ENCODE results near the gene AFG3L2.

The AFG3L2 gene

GRCh38 chr18:12334366-12334808 lies 42.6 kb downstream of the AFG3L2 start:
- H3K9me3 Mint-ChIP-seq: no peaks in the 10 kb centered on the region
- DNase-seq (ENCODE audit: low spot score): no peak
- H3K36me3 Mint-ChIP-seq (ENCODE audit: low read depth): peaks cover 32% of the 10 kb centered on the region
- no peaks in the 10 kb centered on the region for H3K4me1 Mint-ChIP-seq (ENCODE audit: low read depth)
- no peaks in the 10 kb centered on the region for H3K27me3 Mint-ChIP-seq (ENCODE audit: low read depth)
- H3K4me3 Mint-ChIP-seq: no peak overlapping the region
- no peak overlapping the region for H3K27ac Mint-ChIP-seq

GRCh38 chr18:12333506-12334290 lies 43.3 kb downstream of the AFG3L2 start:
- Mint-ChIP-seq H3K36me3 (ENCODE audit: low read depth) (peaks cover 31% of the 10 kb centered on the region), H3K4me1 (ENCODE audit: low read depth) (no peaks in the 10 kb centered on the region), H3K9me3 (no peaks in the 10 kb centered on the region), H3K27me3 (ENCODE audit: low read depth) (no peaks in the 10 kb centered on the region), H3K4me3 (no peak overlapping the region), H3K27ac (no peak overlapping the region)
- no peak for DNase-seq (ENCODE audit: low spot score)

GRCh38 chr18:12330766-12331165 lies 46.3 kb downstream of the AFG3L2 start:
- peaks cover 31% of the 10 kb centered on the region for H3K36me3 Mint-ChIP-seq (ENCODE audit: low read depth)
- H3K9me3 Mint-ChIP-seq: no peaks in the 10 kb centered on the region
- H3K4me3 Mint-ChIP-seq: no peak overlapping the region
- peaks cover 6% of the 10 kb centered on the region for H3K4me1 Mint-ChIP-seq (ENCODE audit: low read depth)
- DNase-seq (ENCODE audit: low spot score): no peak
- H3K27ac Mint-ChIP-seq: no peak overlapping the region
- H3K27me3 Mint-ChIP-seq (ENCODE audit: low read depth): no peaks in the 10 kb centered on the region

GRCh38 chr18:12329125-12329698 lies 47.8 kb downstream of the AFG3L2 start:
- peaks cover 26% of the 10 kb centered on the region for H3K36me3 Mint-ChIP-seq (ENCODE audit: low read depth)
- H3K9me3 Mint-ChIP-seq: no peaks in the 10 kb centered on the region
- H3K27me3 Mint-ChIP-seq (ENCODE audit: low read depth): no peaks in the 10 kb centered on the region
- H3K4me1 Mint-ChIP-seq (ENCODE audit: low read depth): peaks cover 6% of the 10 kb centered on the region
- H3K27ac Mint-ChIP-seq: no peak overlapping the region
- no peak overlapping the region for H3K4me3 Mint-ChIP-seq
- no peak for DNase-seq (ENCODE audit: low spot score)

GRCh38 chr18:12328179-12328823 lies 48.7 kb downstream of the AFG3L2 start:
- Mint-ChIP-seq H3K27me3 (ENCODE audit: low read depth) (no peaks in the 10 kb centered on the region), H3K27ac (no peak overlapping the region), H3K4me1 (ENCODE audit: low read depth) (peaks cover 6% of the 10 kb centered on the region), H3K36me3 (ENCODE audit: low read depth) (peaks cover 22% of the 10 kb centered on the region), H3K9me3 (no peaks in the 10 kb centered on the region), H3K4me3 (no peak overlapping the region)
- DNase-seq (ENCODE audit: low spot score): no peak

- peak; percentile 71 for DNase-seq (ENCODE audit: low spot score)
- Mint-ChIP-seq H3K36me3 (ENCODE audit: low read depth) (peaks cover 23% of the 10 kb centered on the region), H3K27me3 (ENCODE audit: low read depth) (no peaks in the 10 kb centered on the region), H3K9me3 (no peaks in the 10 kb centered on the region), H3K27ac (no peak overlapping the region), H3K4me1 (ENCODE audit: low read depth) (peaks cover 6% of the 10 kb centered on the region), H3K4me3 (no peak overlapping the region)
Measured at GRCh38 chr18:12327510-12328178, 49.4 kb downstream of the AFG3L2 start.

- Mint-ChIP-seq H3K27ac (no peak overlapping the region), H3K4me1 (ENCODE audit: low read depth) (peaks cover 6% of the 10 kb centered on the region)
Measured at GRCh38 chr18:12326711-12327460, 50.1 kb downstream of the AFG3L2 start.

GRCh38 chr18:12325726-12326245 lies 51.2 kb downstream of the AFG3L2 start:
- Mint-ChIP-seq H3K9me3 (no peaks in the 10 kb centered on the region), H3K4me3 (no peak overlapping the region), H3K4me1 (ENCODE audit: low read depth) (peaks cover 6% of the 10 kb centered on the region), H3K27ac (no peak overlapping the region), H3K27me3 (ENCODE audit: low read depth) (no peaks in the 10 kb centered on the region), H3K36me3 (ENCODE audit: low read depth) (peaks cover 29% of the 10 kb centered on the region)
- DNase-seq (ENCODE audit: low spot score): no peak

More at GRCh38 chr18:12326711-12327460, 50.1 kb downstream of the AFG3L2 start:
- Mint-ChIP-seq H3K9me3 (no peaks in the 10 kb centered on the region), H3K4me3 (no peak overlapping the region), H3K36me3 (ENCODE audit: low read depth) (peaks cover 23% of the 10 kb centered on the region), H3K27me3 (ENCODE audit: low read depth) (no peaks in the 10 kb centered on the region)
- no peak for DNase-seq (ENCODE audit: low spot score)

- Mint-ChIP-seq H3K36me3 (ENCODE audit: low read depth) (peaks cover 31% of the 10 kb centered on the region), H3K9me3 (no peaks in the 10 kb centered on the region), H3K4me3 (no peak overlapping the region), H3K27me3 (ENCODE audit: low read depth) (no peaks in the 10 kb centered on the region), H3K27ac (no peak overlapping the region), H3K4me1 (ENCODE audit: low read depth) (peaks cover 6% of the 10 kb centered on the region)
- DNase-seq (ENCODE audit: low spot score): no peak
Measured at GRCh38 chr18:12324991-12325725, 51.9 kb downstream of the AFG3L2 start.

GRCh38 chr18:12321333-12321732 lies 55.7 kb downstream of the AFG3L2 start:
- H3K36me3 Mint-ChIP-seq (ENCODE audit: low read depth): peaks cover 18% of the 10 kb centered on the region
- H3K4me3 Mint-ChIP-seq: no peak overlapping the region
- H3K4me1 Mint-ChIP-seq (ENCODE audit: low read depth): no peaks in the 10 kb centered on the region
- no peaks in the 10 kb centered on the region for H3K27me3 Mint-ChIP-seq (ENCODE audit: low read depth)
- no peak for DNase-seq (ENCODE audit: low spot score)
- H3K9me3 Mint-ChIP-seq: no peaks in the 10 kb centered on the region
- no peak overlapping the region for H3K27ac Mint-ChIP-seq

GRCh38 chr18:12318857-12319256 lies 58.2 kb downstream of the AFG3L2 start:
- Mint-ChIP-seq H3K4me1 (ENCODE audit: low read depth) (no peaks in the 10 kb centered on the region), H3K9me3 (no peaks in the 10 kb centered on the region), H3K36me3 (ENCODE audit: low read depth) (peaks cover 12% of the 10 kb centered on the region), H3K27ac (no peak overlapping the region), H3K4me3 (no peak overlapping the region), H3K27me3 (ENCODE audit: low read depth) (no peaks in the 10 kb centered on the region)
- no peak for DNase-seq (ENCODE audit: low spot score)

- H3K4me1 Mint-ChIP-seq (ENCODE audit: low read depth): no peaks in the 10 kb centered on the region
- H3K27ac Mint-ChIP-seq: no peak overlapping the region
- H3K9me3 Mint-ChIP-seq: peaks cover 3% of the 10 kb centered on the region
- DNase-seq (ENCODE audit: low spot score): no peak
- H3K4me3 Mint-ChIP-seq: no peak overlapping the region
- H3K36me3 Mint-ChIP-seq (ENCODE audit: low read depth): peaks cover 15% of the 10 kb centered on the region
- no peaks in the 10 kb centered on the region for H3K27me3 Mint-ChIP-seq (ENCODE audit: low read depth)
Measured at GRCh38 chr18:12318334-12318697, 58.7 kb downstream of the AFG3L2 start.
